ENCODE measurements around the gene HOXB6. TPM values are rescaled to one million over a fixed set of nuclear protein-coding genes. Genes with fewer than 3 reads are reported as not detected.
A peak's percentile ranks its signal among the peaks of the same experiment; 100 is the strongest.

The HOXB6 gene
- total RNA-seq, 3 donors from 2014 or later = 41.3 to 68.8 (median 50.9) TPM

- DNase-seq (no peak), ATAC-seq (no peak)
- no peak for TF ChIP-seq CTCF (IDR thresholded peaks at IDR 0.05)
- no peak overlapping the region for H3K4me3 ChIP-seq
- no peaks in the 10 kb centered on the region for H3K9me3 ChIP-seq
- intact Hi-C loops (cut with DNase I, micrococcal nuclease) = no loop called here
- H3K36me3 ChIP-seq (ENCODE audit: low read depth) = no peaks in the 10 kb centered on the region
- H3K4me1 ChIP-seq (ENCODE audit: low read depth) = peaks cover 43% of the 10 kb centered on the region
These were observed 16.7 kb downstream of the HOXB6 start for GRCh38 chr17:48588074-48588415.

GRCh38 chr17:48587276-48588073 lies 17.3 kb downstream of the HOXB6 start:
- Histone ChIP-seq H3K4me1 (ENCODE audit: low read depth) (peaks cover 47% of the 10 kb centered on the region), H3K36me3 (ENCODE audit: low read depth) (no peaks in the 10 kb centered on the region), H3K4me3 (no peak overlapping the region), H3K9me3 (no peaks in the 10 kb centered on the region)
- intact Hi-C loops (cut with DNase I, micrococcal nuclease) = no loop called here
- TF ChIP-seq CTCF (IDR thresholded peaks at IDR 0.05) = no peak
- ATAC-seq (no peak), DNase-seq (no peak)

DNA sequence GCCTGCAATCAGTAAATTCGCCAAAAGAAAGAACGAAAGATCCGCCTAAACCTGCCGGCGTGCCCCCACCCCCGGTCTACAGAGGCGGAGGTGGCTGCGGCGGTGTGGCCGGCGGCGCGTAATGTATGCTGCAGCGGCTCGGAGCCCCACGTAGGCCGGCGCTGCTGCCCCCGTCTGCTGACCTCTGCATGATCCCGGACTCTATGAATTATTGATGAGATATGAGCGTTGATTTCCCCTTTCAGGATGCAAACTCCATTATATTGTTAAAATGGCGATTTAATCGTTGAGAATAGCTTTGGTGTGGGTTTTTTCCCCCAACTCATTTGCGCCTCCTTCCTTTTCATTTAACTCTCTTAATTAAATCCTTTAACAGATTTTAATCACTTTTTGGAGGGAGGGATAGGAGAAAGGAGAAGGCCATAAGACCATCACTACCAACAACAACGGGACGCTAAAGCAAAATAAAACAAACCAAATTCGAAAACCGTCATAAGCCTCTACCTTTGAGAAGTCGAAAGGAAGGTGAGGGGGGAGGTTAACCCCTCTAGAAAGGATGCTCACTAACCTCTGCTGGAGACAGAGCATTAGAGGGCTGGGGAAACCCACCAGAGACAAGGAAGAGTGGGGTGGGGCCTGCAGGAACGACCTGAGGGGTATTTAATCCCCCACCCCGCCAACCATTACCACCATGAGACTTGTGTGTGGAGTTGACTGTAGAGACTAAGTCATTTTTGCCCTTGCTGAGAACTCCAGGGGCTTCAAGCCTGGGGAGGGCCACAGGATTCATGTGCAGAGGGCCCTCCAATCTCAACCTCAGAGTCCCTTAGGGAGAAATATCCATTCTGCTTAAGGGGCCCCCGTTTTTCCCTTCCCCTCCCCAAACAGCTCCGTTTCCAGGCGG lies 18.2 kb downstream of the HOXB6 start:
- TF ChIP-seq CTCF (IDR thresholded peaks at IDR 0.05) = no peak
- H3K36me3 ChIP-seq (ENCODE audit: low read depth) = no peaks in the 10 kb centered on the region
- intact Hi-C loops (cut with DNase I, micrococcal nuclease) = no loop called here
- H3K4me3 ChIP-seq = no peak overlapping the region
- ATAC-seq (no peak), DNase-seq (peak in 1 of 3 donors; percentile 48)
- H3K4me1 ChIP-seq (ENCODE audit: low read depth) = peaks cover 48% of the 10 kb centered on the region
- H3K9me3 ChIP-seq = no peaks in the 10 kb centered on the region

GRCh38 chr17:48584223-48584741 lies 20.5 kb downstream of the HOXB6 start:
- no peak overlapping the region for H3K4me3 ChIP-seq
- no peak for TF ChIP-seq CTCF (IDR thresholded peaks at IDR 0.05)
- intact Hi-C loops (cut with DNase I, micrococcal nuclease) = no loop called here
- peaks cover 50% of the 10 kb centered on the region for H3K4me1 ChIP-seq (ENCODE audit: low read depth)
- ATAC-seq = no peak
- H3K9me3 ChIP-seq = no peaks in the 10 kb centered on the region
- no peak for DNase-seq
- no peaks in the 10 kb centered on the region for H3K36me3 ChIP-seq (ENCODE audit: low read depth)

DNA sequence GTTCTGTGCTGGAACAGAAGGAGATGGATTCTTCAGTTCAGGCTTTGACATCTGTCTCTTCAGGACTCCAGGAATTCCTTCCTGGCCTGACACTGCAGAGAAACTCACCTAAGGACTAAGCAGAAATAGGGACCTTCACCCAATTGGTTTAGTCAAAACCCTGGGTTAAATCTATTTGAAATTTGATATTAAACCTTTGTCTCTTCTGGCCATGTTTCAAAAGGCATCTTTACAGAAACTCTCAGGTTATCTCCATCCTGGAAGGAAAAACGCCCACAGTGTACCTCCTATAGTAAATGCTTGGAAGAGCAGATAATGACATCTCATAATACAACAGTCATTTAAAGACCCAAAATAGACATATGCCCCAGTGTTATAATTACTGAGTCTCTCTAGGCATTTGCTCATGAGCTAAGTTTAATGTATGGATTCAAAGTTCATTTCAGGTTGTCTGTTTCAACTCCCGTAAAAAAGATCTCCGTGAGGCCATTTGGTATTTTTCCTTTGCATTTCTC lies 21.0 kb downstream of the HOXB6 start:
- intact Hi-C loops (cut with DNase I, micrococcal nuclease) = no loop called here
- Histone ChIP-seq H3K36me3 (ENCODE audit: low read depth) (no peaks in the 10 kb centered on the region), H3K4me1 (ENCODE audit: low read depth) (peaks cover 55% of the 10 kb centered on the region), H3K9me3 (no peaks in the 10 kb centered on the region), H3K4me3 (no peak overlapping the region)
- DNase-seq = no peak
- TF ChIP-seq CTCF (IDR thresholded peaks at IDR 0.05) = no peak
- no peak for ATAC-seq
